Thymus (tissue), 11 donors: ENCODE data around the gene KLHDC8A. TPM values are rescaled to one million over a fixed set of nuclear protein-coding genes. Genes with fewer than 3 reads are reported as not detected.

ENCODE experiments used
- DNase-seq, 9 donors: peaks; one replicate each; pipeline ENCODE4 v3.0.0-alpha.2; 2013; ENCODE audit warnings: low spot score in 9 of 9, low read depth in 6 of 9, missing footprints in 1 of 9
- H3K27ac ChIP-seq, 2 donors: one replicate each; pipeline ENCODE4 v1.5.1; 2013; ENCODE audit warnings: control low read depth in 1 of 2, low read depth in 1 of 2, low read length in 1 of 2, mild to moderate bottlenecking in 1 of 2, moderate library complexity in 1 of 2
- H3K27me3 ChIP-seq, 2 donors: one replicate each; pipeline ENCODE4 v1.5.1; 2013; ENCODE audit warnings: low read length in 1 of 2; ENCODE audit not compliant: control insufficient read depth in 2 of 2, insufficient read depth in 1 of 2
- H3K36me3 ChIP-seq, 2 donors: one replicate each; pipeline ENCODE4 v1.5.1; 2013; ENCODE audit warnings: low read length in 1 of 2, mild to moderate bottlenecking in 1 of 2, moderate library complexity in 1 of 2; ENCODE audit not compliant: control insufficient read depth in 2 of 2, insufficient read depth in 2 of 2
- H3K4me1 ChIP-seq, 2 donors: one replicate each; pipeline ENCODE4 v1.5.1; 2013; ENCODE audit warnings: low read length in 2 of 2; ENCODE audit not compliant: control insufficient read depth in 2 of 2, insufficient read depth in 2 of 2
- H3K4me3 ChIP-seq, 2 donors: one replicate each; pipeline ENCODE4 v1.5.1; 2013; ENCODE audit warnings: low read length in 2 of 2, control low read depth in 1 of 2, mild to moderate bottlenecking in 1 of 2
- H3K9me3 ChIP-seq, 2 donors: one replicate each; pipeline ENCODE4 v1.5.1; 2013; ENCODE audit warnings: low read length in 1 of 2, mild to moderate bottlenecking in 1 of 2; ENCODE audit not compliant: control insufficient read depth in 2 of 2, insufficient read depth in 1 of 2
- WGBS: extraction: QIAGEN DNeasy Blood & Tissue Kit; methylation state at CpG from one replicate; pipeline ENCODE4 v1.1.7; 2013; 5-methylcytosine and 5-hydroxymethylcytosine counted together
- polyA plus RNA-seq: library from polyadenylated mRNA; stranded (reverse); fragments of 200-250 nt; gene quantifications from one replicate; pipeline ENCODE4 v1.2.3, GENCODE V29; 2013
- total RNA-seq: library from RNA; stranded (reverse); fragments of 120-200 nt; gene quantifications from one replicate; pipeline ENCODE4 v1.2.4, GENCODE V29; 2013
- donor health status: healthy.

The KLHDC8A gene
- total and polyA plus RNA-seq, 2 donors, result 0.19 to 0.50 TPM

- DNase-seq, result no peak
- Histone ChIP-seq H3K4me3 (no peak overlapping the region), H3K27ac (no peak overlapping the region), H3K36me3 (no peaks in the 10 kb centered on the region), H3K4me1 (peaks cover 0 to 3% of the 10 kb centered on the region in 2 donors), H3K9me3 (peaks cover 0 to 3% of the 10 kb centered on the region in 2 donors), H3K27me3 (peaks cover 25 to 85% of the 10 kb centered on the region in 2 donors)
- 99% methylated on average over 4 of the region's 4 CpGs for WGBS
Observed at GRCh38 chr1:205339717-205340116, 17.0 kb downstream of the KLHDC8A start.

GRCh38 chr1:205339197-205339702 lies 17.5 kb downstream of the KLHDC8A start:
- peaks cover 0 to 3% of the 10 kb centered on the region in 2 donors for H3K4me1 ChIP-seq
- no peak overlapping the region for H3K4me3 ChIP-seq
- peaks cover 0 to 3% of the 10 kb centered on the region in 2 donors for H3K9me3 ChIP-seq
- peaks cover 22 to 80% of the 10 kb centered on the region in 2 donors for H3K27me3 ChIP-seq
- no peak for DNase-seq
- no peak overlapping the region for H3K27ac ChIP-seq
- no peaks in the 10 kb centered on the region for H3K36me3 ChIP-seq
- 95% methylated on average over 21 of the region's 21 CpGs for WGBS

GRCh38 chr1:205338011-205338410 lies 18.7 kb downstream of the KLHDC8A start:
- no peak overlapping the region for H3K4me3 ChIP-seq
- DNase-seq, result no peak
- H3K27ac ChIP-seq, result no peak overlapping the region
- no peaks in the 10 kb centered on the region for H3K9me3 ChIP-seq
- no peaks in the 10 kb centered on the region for H3K4me1 ChIP-seq
- WGBS, result 92% methylated on average over 7 of the region's 7 CpGs
- H3K36me3 ChIP-seq, result no peaks in the 10 kb centered on the region
- H3K27me3 ChIP-seq, result peaks cover 12 to 68% of the 10 kb centered on the region in 2 donors

GRCh38 chr1:205337481-205337880 lies 19.2 kb downstream of the KLHDC8A start:
- Histone ChIP-seq H3K4me3 (no peak overlapping the region), H3K27ac (no peak overlapping the region), H3K9me3 (no peaks in the 10 kb centered on the region), H3K27me3 (peaks cover 7 to 67% of the 10 kb centered on the region in 2 donors), H3K36me3 (no peaks in the 10 kb centered on the region), H3K4me1 (no peaks in the 10 kb centered on the region)
- DNase-seq, result no peak
- 94% methylated on average over 7 of the region's 7 CpGs for WGBS

- no peak overlapping the region for H3K4me3 ChIP-seq
- no peaks in the 10 kb centered on the region for H3K9me3 ChIP-seq
- peaks cover 0 to 65% of the 10 kb centered on the region in 2 donors for H3K27me3 ChIP-seq
- no peaks in the 10 kb centered on the region for H3K4me1 ChIP-seq
- no peak overlapping the region for H3K27ac ChIP-seq
- no peaks in the 10 kb centered on the region for H3K36me3 ChIP-seq
- DNase-seq, result peak in 7 of 9 donors; percentile 60 to 86 (median 71)
- WGBS, result 6% methylated on average over 4 of the region's 4 CpGs
Observed at GRCh38 chr1:205335692-205336091, 21.0 kb downstream of the KLHDC8A start.

- no peak overlapping the region for H3K27ac ChIP-seq
- H3K9me3 ChIP-seq, result no peaks in the 10 kb centered on the region
- H3K27me3 ChIP-seq, result peaks cover 3 to 74% of the 10 kb centered on the region in 2 donors
- 95% methylated on average over 11 of the region's 11 CpGs for WGBS
- no peaks in the 10 kb centered on the region for H3K36me3 ChIP-seq
- DNase-seq, result no peak
- H3K4me3 ChIP-seq, result no peak overlapping the region
- H3K4me1 ChIP-seq, result no peaks in the 10 kb centered on the region
Observed at GRCh38 chr1:205332015-205332791, 24.5 kb downstream of the KLHDC8A start.

- DNase-seq, result no peak
- 96% methylated on average over 2 of the region's 2 CpGs for WGBS
Observed at GRCh38 chr1:205330150-205330549, 26.6 kb downstream of the KLHDC8A start.

GRCh38 chr1:205329719-205330118 lies 27.0 kb downstream of the KLHDC8A start:
- 93% methylated on average over 5 of the region's 5 CpGs for WGBS
- Histone ChIP-seq H3K27ac (no peak overlapping the region), H3K27me3 (peaks cover 3 to 74% of the 10 kb centered on the region in 2 donors), H3K4me3 (no peak overlapping the region), H3K9me3 (no peaks in the 10 kb centered on the region), H3K4me1 (peaks cover 0 to 7% of the 10 kb centered on the region in 2 donors), H3K36me3 (no peaks in the 10 kb centered on the region)
- no peak for DNase-seq

More at GRCh38 chr1:205330150-205330549, 26.6 kb downstream of the KLHDC8A start:
- Histone ChIP-seq H3K4me1 (peaks cover 0 to 3% of the 10 kb centered on the region in 2 donors), H3K9me3 (no peaks in the 10 kb centered on the region), H3K4me3 (no peak overlapping the region), H3K27ac (no peak overlapping the region), H3K36me3 (no peaks in the 10 kb centered on the region), H3K27me3 (peaks cover 3 to 72% of the 10 kb centered on the region in 2 donors)

GRCh38 chr1:205328476-205328875 lies 28.2 kb downstream of the KLHDC8A start:
- H3K27ac ChIP-seq, result no peak overlapping the region
- peaks cover 0 to 10% of the 10 kb centered on the region in 2 donors for H3K4me1 ChIP-seq
- H3K27me3 ChIP-seq, result peaks cover 3 to 86% of the 10 kb centered on the region in 2 donors
- no peak for DNase-seq
- no peak overlapping the region for H3K4me3 ChIP-seq
- 91% methylated on average over 4 of the region's 4 CpGs for WGBS
- H3K9me3 ChIP-seq, result no peaks in the 10 kb centered on the region
- no peaks in the 10 kb centered on the region for H3K36me3 ChIP-seq
